K562 (cell line): ENCODE results near the gene MORF4L1. TPM values are rescaled to one million over a fixed set of nuclear protein-coding genes. Genes with fewer than 3 reads are reported as not detected.
A peak's percentile ranks its signal among the peaks of the same experiment; 100 is the strongest.

Experiments used
- MYC ChIP-seq, 2 experiments: fragments of 250-450 bp in 1 of 2; sonication (Bioruptor Pico) in 1 of 2; IDR thresholded peaks; 2 replicates each; pipeline versions ENCODE4 v1.5.1 to v1.6.1; 2012 to 2021; ENCODE audit warnings: low read depth in 2 of 2, borderline replicate concordance in 1 of 2, improper control_type of control experiment in 1 of 2, low read length in 1 of 2, mild to moderate bottlenecking in 1 of 2, moderate library complexity in 1 of 2
- XRCC3 ChIP-seq: fragments of 450-650 bp; IDR thresholded peaks from 2 replicates; pipeline ENCODE4 v1.6.1; 2017; ENCODE audit warnings: mild to moderate bottlenecking, moderate library complexity
- ZFP36 ChIP-seq: fragments of 150-350 bp; IDR thresholded peaks from 2 replicates; pipeline ENCODE4 v1.6.1; 2018; ENCODE audit warnings: low read length, low read depth; ENCODE audit not compliant: partially characterized antibody
- ZNF699 ChIP-seq: fragments of 250-450 bp; sonication (Bioruptor Pico); IDR thresholded peaks from 2 replicates; pipeline ENCODE4 v1.8.0; 2021; ENCODE audit warnings: mild to moderate bottlenecking, moderate library complexity; ENCODE audit not compliant: insufficient replicate concordance
- polyA plus RNA-seq, 8 experiments: library from polyadenylated mRNA; depleted of rRNA in 4 of 8; stranded (reverse) in 5 of 8; unstranded in 3 of 8; fragments of >200 nt; fragmentation: Nextera tagmentation in 2 of 8; fragmentation: Illumina TruSeq in 1 of 8; extraction: Ambion mirVana in 2 of 8; extraction: Trizol in 1 of 8; gene quantifications; 2 replicates each; pipeline versions ENCODE4 v1.2.1 to v1.2.3, GENCODE V29; 2011 to 2014; ENCODE audit warnings: inconsistent platforms in 1 of 8, missing spikeins in 1 of 8
- total RNA-seq, 7 experiments: library from RNA; depleted of rRNA in 6 of 7; stranded (reverse); fragments of >200 nt in 6 of 7; fragmentation: Illumina TruSeq in 2 of 7; extraction: Trizol in 2 of 7; gene quantifications; 2 replicates each; pipeline versions ENCODE4 v1.2.1 to v1.2.3, GENCODE V29; 2011 to 2021; ENCODE audit warnings: low replicate concordance in 1 of 7
- TF ChIP-seq, protein P1 (sequence below): fragments of 450-650 bp; formaldehyde crosslinking; conservative IDR thresholded peaks from 2 replicates; pipeline ENCODE4 v1.4.0; 2022; ENCODE audit warnings: mild to moderate bottlenecking, missing genetic modification characterization
- TF ChIP-seq, protein P2 (sequence below): fragments of 250-450 bp; sonication (Bioruptor Pico); IDR thresholded peaks from 2 replicates; pipeline ENCODE4 v1.8.0; 2022; ENCODE audit warnings: inconsistent platforms
- TF ChIP-seq, protein P3 (sequence below), 2 experiments: fragments of 450-650 bp in 1 of 2; sonication (generic) in 1 of 2; formaldehyde crosslinking; conservative IDR thresholded peaks; 2 replicates each; pipeline versions ENCODE4 v1.4.0 to v1.8.1; 2020 to 2022; ENCODE audit warnings: mild to moderate bottlenecking in 1 of 2, missing genetic modification reagents in 1 of 2
- TF ChIP-seq, protein P4 (sequence below): sonication (generic); formaldehyde crosslinking; IDR thresholded peaks from 2 replicates; pipeline ENCODE4 v1.8.0; 2022; ENCODE audit warnings: missing genetic modification reagents, mild to moderate bottlenecking, borderline replicate concordance
- TF ChIP-seq, protein P5 (sequence below): IDR thresholded peaks from 2 replicates; pipeline ENCODE4 v1.6.1; 2011; ENCODE audit warnings: borderline replicate concordance, low read depth, mild to moderate bottlenecking, moderate library complexity, low read length; ENCODE audit not compliant: insufficient read depth, poor library complexity, severe bottlenecking
- TF ChIP-seq, protein P6 (sequence below): fragments of 450-650 bp; IDR thresholded peaks from 2 replicates; pipeline ENCODE4 v1.6.1; 2017; ENCODE audit warnings: antibody characterized with exemption, mild to moderate bottlenecking

The MORF4L1 gene
- total and polyA plus RNA-seq, 9 of the 15 experiments (the other 6 are each of a cell fraction or from before 2014, with no cell fraction given): 127 to 615 (median 281) TPM

DNA sequence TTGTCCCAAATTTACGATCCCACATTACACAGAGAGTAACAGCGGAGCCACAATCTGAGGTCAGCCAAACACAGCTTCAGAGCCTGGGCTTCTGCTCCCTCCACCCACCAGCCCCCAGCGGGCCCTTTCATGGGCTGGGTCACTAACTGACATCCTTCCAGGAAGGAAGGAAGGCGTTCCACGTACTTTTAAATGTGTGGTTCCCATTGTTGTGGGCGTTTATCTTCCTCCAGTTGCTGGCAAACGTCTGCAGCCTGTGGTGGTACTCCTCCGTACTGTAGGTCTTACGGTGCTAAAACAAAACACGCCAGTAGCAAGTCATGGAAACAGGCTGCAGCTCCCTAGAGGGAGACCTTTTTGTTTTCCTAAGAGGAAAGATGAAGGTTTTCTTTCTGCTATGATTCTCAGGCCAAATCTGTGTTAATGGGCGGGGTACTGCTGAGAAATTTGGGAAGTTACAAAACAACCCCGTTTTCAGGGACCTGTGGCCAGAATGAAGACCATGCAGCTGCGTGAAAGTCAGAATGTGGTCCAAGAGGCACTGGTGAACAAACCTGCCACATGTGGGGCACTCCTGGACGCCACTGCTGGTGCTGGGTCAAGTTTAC is 64.5 kb downstream of the MORF4L1 start (continued):
- TF ChIP-seq, protein P1, sequence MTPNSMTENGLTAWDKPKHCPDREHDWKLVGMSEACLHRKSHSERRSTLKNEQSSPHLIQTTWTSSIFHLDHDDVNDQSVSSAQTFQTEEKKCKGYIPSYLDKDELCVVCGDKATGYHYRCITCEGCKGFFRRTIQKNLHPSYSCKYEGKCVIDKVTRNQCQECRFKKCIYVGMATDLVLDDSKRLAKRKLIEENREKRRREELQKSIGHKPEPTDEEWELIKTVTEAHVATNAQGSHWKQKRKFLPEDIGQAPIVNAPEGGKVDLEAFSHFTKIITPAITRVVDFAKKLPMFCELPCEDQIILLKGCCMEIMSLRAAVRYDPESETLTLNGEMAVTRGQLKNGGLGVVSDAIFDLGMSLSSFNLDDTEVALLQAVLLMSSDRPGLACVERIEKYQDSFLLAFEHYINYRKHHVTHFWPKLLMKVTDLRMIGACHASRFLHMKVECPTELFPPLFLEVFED (CRISPR knock-in tag): no peak
- TF ChIP-seq ZFP36 (peak; percentile 44), MYC (IDR thresholded peaks at IDR 0.05; ENCODE audit: low read depth, low read length) (peak; percentile 20; the same call in 1 of the 2 replicates), MYC (CRISPR knock-in tag; IDR thresholded peaks at IDR 0.05; ENCODE audit: borderline replicate concordance, low read depth) (no peak), XRCC3 (no peak), ZNF699 (CRISPR knock-in tag) (no peak)
- TF ChIP-seq, protein P2, sequence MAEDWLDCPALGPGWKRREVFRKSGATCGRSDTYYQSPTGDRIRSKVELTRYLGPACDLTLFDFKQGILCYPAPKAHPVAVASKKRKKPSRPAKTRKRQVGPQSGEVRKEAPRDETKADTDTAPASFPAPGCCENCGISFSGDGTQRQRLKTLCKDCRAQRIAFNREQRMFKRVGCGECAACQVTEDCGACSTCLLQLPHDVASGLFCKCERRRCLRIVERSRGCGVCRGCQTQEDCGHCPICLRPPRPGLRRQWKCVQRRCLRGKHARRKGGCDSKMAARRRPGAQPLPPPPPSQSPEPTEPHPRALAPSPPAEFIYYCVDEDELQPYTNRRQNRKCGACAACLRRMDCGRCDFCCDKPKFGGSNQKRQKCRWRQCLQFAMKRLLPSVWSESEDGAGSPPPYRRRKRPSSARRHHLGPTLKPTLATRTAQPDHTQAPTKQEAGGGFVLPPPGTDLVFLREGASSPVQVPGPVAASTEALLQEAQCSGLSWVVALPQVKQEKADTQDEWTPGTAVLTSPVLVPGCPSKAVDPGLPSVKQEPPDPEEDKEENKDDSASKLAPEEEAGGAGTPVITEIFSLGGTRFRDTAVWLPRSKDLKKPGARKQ (CRISPR knock-in tag): no peak
- TF ChIP-seq, protein P3, sequence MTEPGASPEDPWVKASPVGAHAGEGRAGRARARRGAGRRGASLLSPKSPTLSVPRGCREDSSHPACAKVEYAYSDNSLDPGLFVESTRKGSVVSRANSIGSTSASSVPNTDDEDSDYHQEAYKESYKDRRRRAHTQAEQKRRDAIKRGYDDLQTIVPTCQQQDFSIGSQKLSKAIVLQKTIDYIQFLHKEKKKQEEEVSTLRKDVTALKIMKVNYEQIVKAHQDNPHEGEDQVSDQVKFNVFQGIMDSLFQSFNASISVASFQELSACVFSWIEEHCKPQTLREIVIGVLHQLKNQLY (CRISPR knock-in tag; conservative IDR thresholded peaks at IDR 0.05): no peak
- TF ChIP-seq, protein P4, sequence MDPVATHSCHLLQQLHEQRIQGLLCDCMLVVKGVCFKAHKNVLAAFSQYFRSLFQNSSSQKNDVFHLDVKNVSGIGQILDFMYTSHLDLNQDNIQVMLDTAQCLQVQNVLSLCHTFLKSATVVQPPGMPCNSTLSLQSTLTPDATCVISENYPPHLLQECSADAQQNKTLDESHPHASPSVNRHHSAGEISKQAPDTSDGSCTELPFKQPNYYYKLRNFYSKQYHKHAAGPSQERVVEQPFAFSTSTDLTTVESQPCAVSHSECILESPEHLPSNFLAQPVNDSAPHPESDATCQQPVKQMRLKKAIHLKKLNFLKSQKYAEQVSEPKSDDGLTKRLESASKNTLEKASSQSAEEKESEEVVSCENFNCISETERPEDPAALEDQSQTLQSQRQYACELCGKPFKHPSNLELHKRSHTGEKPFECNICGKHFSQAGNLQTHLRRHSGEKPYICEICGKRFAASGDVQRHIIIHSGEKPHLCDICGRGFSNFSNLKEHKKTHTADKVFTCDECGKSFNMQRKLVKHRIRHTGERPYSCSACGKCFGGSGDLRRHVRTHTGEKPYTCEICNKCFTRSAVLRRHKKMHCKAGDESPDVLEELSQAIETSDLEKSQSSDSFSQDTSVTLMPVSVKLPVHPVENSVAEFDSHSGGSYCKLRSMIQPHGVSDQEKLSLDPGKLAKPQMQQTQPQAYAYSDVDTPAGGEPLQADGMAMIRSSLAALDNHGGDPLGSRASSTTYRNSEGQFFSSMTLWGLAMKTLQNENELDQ (CRISPR knock-in tag): no peak
- TF ChIP-seq, protein P5, sequence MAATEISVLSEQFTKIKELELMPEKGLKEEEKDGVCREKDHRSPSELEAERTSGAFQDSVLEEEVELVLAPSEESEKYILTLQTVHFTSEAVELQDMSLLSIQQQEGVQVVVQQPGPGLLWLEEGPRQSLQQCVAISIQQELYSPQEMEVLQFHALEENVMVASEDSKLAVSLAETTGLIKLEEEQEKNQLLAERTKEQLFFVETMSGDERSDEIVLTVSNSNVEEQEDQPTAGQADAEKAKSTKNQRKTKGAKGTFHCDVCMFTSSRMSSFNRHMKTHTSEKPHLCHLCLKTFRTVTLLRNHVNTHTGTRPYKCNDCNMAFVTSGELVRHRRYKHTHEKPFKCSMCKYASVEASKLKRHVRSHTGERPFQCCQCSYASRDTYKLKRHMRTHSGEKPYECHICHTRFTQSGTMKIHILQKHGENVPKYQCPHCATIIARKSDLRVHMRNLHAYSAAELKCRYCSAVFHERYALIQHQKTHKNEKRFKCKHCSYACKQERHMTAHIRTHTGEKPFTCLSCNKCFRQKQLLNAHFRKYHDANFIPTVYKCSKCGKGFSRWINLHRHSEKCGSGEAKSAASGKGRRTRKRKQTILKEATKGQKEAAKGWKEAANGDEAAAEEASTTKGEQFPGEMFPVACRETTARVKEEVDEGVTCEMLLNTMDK: no peak
- TF ChIP-seq, protein P6, sequence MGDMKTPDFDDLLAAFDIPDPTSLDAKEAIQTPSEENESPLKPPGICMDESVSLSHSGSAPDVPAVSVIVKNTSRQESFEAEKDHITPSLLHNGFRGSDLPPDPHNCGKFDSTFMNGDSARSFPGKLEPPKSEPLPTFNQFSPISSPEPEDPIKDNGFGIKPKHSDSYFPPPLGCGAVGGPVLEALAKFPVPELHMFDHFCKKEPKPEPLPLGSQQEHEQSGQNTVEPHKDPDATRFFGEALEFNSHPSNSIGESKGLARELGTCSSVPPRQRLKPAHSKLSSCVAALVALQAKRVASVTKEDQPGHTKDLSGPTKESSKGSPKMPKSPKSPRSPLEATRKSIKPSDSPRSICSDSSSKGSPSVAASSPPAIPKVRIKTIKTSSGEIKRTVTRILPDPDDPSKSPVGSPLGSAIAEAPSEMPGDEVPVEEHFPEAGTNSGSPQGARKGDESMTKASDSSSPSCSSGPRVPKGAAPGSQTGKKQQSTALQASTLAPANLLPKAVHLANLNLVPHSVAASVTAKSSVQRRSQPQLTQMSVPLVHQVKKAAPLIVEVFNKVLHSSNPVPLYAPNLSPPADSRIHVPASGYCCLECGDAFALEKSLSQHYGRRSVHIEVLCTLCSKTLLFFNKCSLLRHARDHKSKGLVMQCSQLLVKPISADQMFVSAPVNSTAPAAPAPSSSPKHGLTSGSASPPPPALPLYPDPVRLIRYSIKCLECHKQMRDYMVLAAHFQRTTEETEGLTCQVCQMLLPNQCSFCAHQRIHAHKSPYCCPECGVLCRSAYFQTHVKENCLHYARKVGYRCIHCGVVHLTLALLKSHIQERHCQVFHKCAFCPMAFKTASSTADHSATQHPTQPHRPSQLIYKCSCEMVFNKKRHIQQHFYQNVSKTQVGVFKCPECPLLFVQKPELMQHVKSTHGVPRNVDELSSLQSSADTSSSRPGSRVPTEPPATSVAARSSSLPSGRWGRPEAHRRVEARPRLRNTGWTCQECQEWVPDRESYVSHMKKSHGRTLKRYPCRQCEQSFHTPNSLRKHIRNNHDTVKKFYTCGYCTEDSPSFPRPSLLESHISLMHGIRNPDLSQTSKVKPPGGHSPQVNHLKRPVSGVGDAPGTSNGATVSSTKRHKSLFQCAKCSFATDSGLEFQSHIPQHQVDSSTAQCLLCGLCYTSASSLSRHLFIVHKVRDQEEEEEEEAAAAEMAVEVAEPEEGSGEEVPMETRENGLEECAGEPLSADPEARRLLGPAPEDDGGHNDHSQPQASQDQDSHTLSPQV: peak; percentile 72; the same call in 1 of the 2 replicates
